Measurements from ENCODE around the gene YBX1.

GRCh38 chr1:42735056-42735455 is 52.8 kb downstream of the YBX1 start:
- TF ChIP-seq CTCF (IDR thresholded peaks at IDR 0.05; ENCODE audit: insufficient read depth, low read length) (no peak), REST (IDR thresholded peaks at IDR 0.05; ENCODE audit: insufficient replicate concordance, low read depth) (no peak), POLR2AphosphoS5 (IDR thresholded peaks at IDR 0.05; ENCODE audit: low read depth) (no peak)

All from HL-60 (cell line).